Body of pancreas (tissue), 4 donors: ENCODE results near the gene HDC. TPM values are rescaled to one million over a fixed set of nuclear protein-coding genes. Genes with fewer than 3 reads are reported as not detected.

ENCODE experiments used
- ATAC-seq: fragments of 150-250 bp; one replicate; pipeline ENCODE4 v1.9.1; 2016
- DNase-seq, 4 donors: peaks; one replicate each; pipeline ENCODE4 v3.0.0-alpha.2; 2019
- H3K27ac ChIP-seq, 4 donors: fragments of 200-600 bp; sonication (generic); 1 replicate in 3 of 4; 2 replicates in 1 of 4; pipeline versions ENCODE4 v1.5.1 to v1.6.1; 2016 to 2019; ENCODE audit warnings: mild to moderate bottlenecking in 1 of 4, mixed read lengths in 1 of 4, moderate library complexity in 1 of 4
- H3K27me3 ChIP-seq, 2 donors: fragments of 200-600 bp; sonication (generic); one replicate each; pipeline ENCODE4 v1.6.0; 2016; ENCODE audit warnings: mild to moderate bottlenecking in 1 of 2
- H3K36me3 ChIP-seq, 2 donors: fragments of 200-600 bp; sonication (generic); replicated peaks in 1 of 2; 2 replicates each; pipeline ENCODE4 v1.5.1; 2016; ENCODE audit warnings: low read depth in 2 of 2; ENCODE audit not compliant: insufficient read depth in 1 of 2
- H3K4me1 ChIP-seq: fragments of 200-600 bp; sonication (generic); one replicate; pipeline ENCODE4 v1.6.0; 2016
- H3K4me3 ChIP-seq, 2 donors: fragments of 200-600 bp; sonication (generic); 1 replicate in 1 of 2; 2 replicates in 1 of 2; pipeline ENCODE4 v1.5.1; 2016 to 2019
- H3K9me3 ChIP-seq, 3 donors: fragments of 200-600 bp; sonication (generic); 1 replicate in 2 of 3; 2 replicates in 1 of 3; pipeline ENCODE4 v1.5.1; 2016
- CTCF ChIP-seq, 7 experiments: fragments of 450-650 bp in 4 of 7; fragments of 200-600 bp in 3 of 7; sonication (generic) in 3 of 7; IDR thresholded peaks; one replicate each; pipeline ENCODE4 v1.5.1; 2016 to 2019; ENCODE audit warnings: antibody characterized with exemption in 7 of 7
- POLR2A ChIP-seq, 3 donors: fragments of 450-650 bp; IDR thresholded peaks; one replicate each; pipeline ENCODE4 v1.6.1; 2016; ENCODE audit warnings: antibody characterized with exemption in 3 of 3, mild to moderate bottlenecking in 2 of 3
- WGBS, 2 donors: methylation state at CpG; one replicate each; pipeline ENCODE4 v1.1.5; 2017; 5-methylcytosine and 5-hydroxymethylcytosine counted together
- intact Hi-C: fragments of 100-400 bp; cut with DNase I; formaldehyde crosslinking; loops from one replicate; pipeline ENCODE4 v1.15.1; 2023
- total RNA-seq, 2 donors: library from RNA; depleted of rRNA; stranded (reverse); fragments of >200 nt; gene quantifications; one replicate each; pipeline ENCODE4 v1.1.0, GENCODE V29; 2016

HDC gene
- total RNA-seq, 2 donors from 2014 or later, result not detected

DNA sequence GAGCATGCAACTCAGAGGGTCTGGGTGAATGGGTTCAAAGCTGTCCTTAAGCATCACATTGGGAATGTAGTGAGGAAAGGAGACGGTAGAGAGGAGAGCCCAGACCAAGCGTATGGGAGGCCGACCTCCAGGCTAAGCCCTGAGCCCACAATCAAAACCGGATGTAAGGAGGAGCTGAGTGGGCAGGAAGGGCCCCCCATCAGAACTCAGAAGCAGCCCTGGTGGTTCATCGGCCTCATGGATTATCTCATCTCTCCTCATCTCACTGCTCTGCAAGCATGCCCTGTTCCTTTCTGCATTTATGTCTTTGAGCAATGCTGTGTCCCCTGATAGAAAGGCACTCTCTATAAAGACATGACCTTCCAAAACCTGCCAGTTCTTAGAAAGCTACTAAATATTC is 6.2 kb downstream of the HDC start:
- no peak overlapping the region for H3K27ac ChIP-seq
- H3K36me3 ChIP-seq, result no peaks in the 10 kb centered on the region
- H3K27me3 ChIP-seq, result no peaks in the 10 kb centered on the region
- 76 to 82% methylated on average over 5 of the region's 5 CpGs for WGBS, 2 donors
- intact Hi-C loops, result no loop called here
- no peaks in the 10 kb centered on the region for H3K4me1 ChIP-seq
- H3K9me3 ChIP-seq, result no peaks in the 10 kb centered on the region
- DNase-seq, result no peak
- TF ChIP-seq POLR2A (IDR thresholded peaks at IDR 0.05) (no peak), CTCF (IDR thresholded peaks at IDR 0.05) (no peak)
- H3K4me3 ChIP-seq, result no peak overlapping the region
- ATAC-seq, result no peak

DNA sequence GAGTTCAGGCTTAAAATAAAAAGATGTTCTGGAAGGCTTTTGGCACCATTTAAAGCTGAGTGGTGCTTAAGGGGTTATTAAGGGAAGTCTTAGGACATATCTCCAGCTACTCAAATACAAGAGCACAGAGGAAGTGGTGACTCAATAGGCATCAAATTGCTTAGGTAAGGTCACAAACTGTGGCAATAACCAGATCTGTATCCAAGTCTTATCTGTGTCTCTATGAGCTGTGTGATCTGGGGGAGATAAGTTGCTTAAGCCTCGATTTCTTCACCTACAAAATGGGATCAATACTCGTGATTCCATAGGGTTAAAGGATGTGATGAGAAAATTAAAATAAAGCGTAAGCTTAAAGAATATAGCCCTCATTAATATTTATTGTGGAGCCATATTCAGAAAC is 7.6 kb downstream of the HDC start:
- WGBS, 2 donors, result 50 to 73% methylated on average over 3 of the region's 3 CpGs
- Histone ChIP-seq H3K4me1 (no peaks in the 10 kb centered on the region), H3K36me3 (no peaks in the 10 kb centered on the region), H3K9me3 (no peaks in the 10 kb centered on the region), H3K27me3 (no peaks in the 10 kb centered on the region), H3K4me3 (no peak overlapping the region), H3K27ac (no peak overlapping the region)
- ATAC-seq, result no peak
- no peak for TF ChIP-seq CTCF (IDR thresholded peaks at IDR 0.05)
- no peak for TF ChIP-seq POLR2A (IDR thresholded peaks at IDR 0.05)
- intact Hi-C loops, result no loop called here
- DNase-seq, result no peak

- 71 to 84% methylated on average over 8 of the region's 8 CpGs for WGBS, 2 donors
- intact Hi-C loops, result no loop called here
- DNase-seq, result no peak
- no peaks in the 10 kb centered on the region for H3K27me3 ChIP-seq
- no peak overlapping the region for H3K27ac ChIP-seq
- H3K4me3 ChIP-seq, result no peak overlapping the region
- ATAC-seq, result no peak
- H3K9me3 ChIP-seq, result no peaks in the 10 kb centered on the region
- H3K36me3 ChIP-seq, result no peaks in the 10 kb centered on the region
- no peaks in the 10 kb centered on the region for H3K4me1 ChIP-seq
- TF ChIP-seq CTCF (IDR thresholded peaks at IDR 0.05) (no peak), POLR2A (IDR thresholded peaks at IDR 0.05) (no peak)
Observed at GRCh38 chr15:50257332-50257731, 8.2 kb downstream of the HDC start.

DNA sequence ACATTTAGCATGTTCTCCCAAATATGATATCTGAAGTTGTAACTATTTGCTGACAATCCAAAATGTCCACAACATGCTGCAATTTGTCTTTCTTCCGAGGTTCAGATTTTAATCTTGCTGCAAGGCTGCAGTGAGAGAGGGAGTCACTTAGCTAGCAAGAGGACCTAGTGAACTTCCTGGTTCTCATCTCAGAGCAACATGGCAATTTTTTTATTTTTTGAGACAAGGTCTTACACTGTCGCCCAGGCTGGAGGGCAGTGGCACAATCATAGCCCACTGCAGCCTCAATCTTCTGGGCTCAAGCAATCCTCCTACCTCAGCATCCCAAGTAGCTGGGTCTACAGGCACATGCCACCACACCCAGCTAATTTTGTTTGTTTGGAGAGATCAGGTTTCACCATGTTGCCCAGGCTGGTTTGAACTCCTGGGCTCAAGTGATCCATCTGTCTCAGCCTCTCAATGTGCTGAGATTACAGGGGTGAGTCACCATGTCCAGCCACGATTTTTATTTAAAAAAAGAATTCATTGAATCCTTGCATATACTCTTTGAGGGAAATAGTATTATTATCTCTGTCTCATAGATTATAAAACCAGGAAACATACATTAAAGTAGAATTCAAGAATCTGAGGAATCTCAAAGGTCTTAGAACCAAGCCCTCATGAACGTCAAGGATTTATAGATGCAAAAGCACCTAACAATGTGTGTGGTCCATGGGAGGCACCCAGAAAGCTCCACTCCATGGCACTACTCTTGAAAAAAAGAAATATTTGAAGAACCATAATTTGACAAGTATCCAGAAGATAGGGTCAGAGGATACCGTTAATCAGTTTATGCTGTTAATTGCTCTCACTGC is 9.1 kb downstream of the HDC start:
- H3K27ac ChIP-seq, result no peak overlapping the region
- no peak for TF ChIP-seq POLR2A (IDR thresholded peaks at IDR 0.05)
- TF ChIP-seq CTCF (IDR thresholded peaks at IDR 0.05), result no peak
- no peaks in the 10 kb centered on the region for H3K27me3 ChIP-seq
- intact Hi-C loops, result no loop called here
- ATAC-seq (no peak), DNase-seq (no peak)
- no peak overlapping the region for H3K4me3 ChIP-seq
- no peaks in the 10 kb centered on the region for H3K36me3 ChIP-seq
- H3K9me3 ChIP-seq, result no peaks in the 10 kb centered on the region
- no peaks in the 10 kb centered on the region for H3K4me1 ChIP-seq
- WGBS, 2 donors, result 46 to 50% methylated on average over 5 of the region's 5 CpGs

- H3K4me3 ChIP-seq, result no peak overlapping the region
- DNase-seq (no peak), ATAC-seq (no peak)
- no peak overlapping the region for H3K27ac ChIP-seq
- no peaks in the 10 kb centered on the region for H3K4me1 ChIP-seq
- H3K9me3 ChIP-seq, result no peaks in the 10 kb centered on the region
- H3K27me3 ChIP-seq, result no peaks in the 10 kb centered on the region
- H3K36me3 ChIP-seq, result no peaks in the 10 kb centered on the region
- 79 to 82% methylated on average over 8 to 11 of the region's 11 CpGs for WGBS, 2 donors
- TF ChIP-seq POLR2A (IDR thresholded peaks at IDR 0.05), result no peak
- no peak for TF ChIP-seq CTCF (IDR thresholded peaks at IDR 0.05)
- intact Hi-C loops, result no loop called here
Observed at GRCh38 chr15:50252556-50252955, 13.0 kb downstream of the HDC start.
